ENCODE results near the gene RHBDD3. TPM values are rescaled to one million over a fixed set of nuclear protein-coding genes. Genes with fewer than 3 reads are reported as not detected.

The RHBDD3 gene
- total RNA-seq, 1 donor from 2014 or later: 24.1 TPM

DNA sequence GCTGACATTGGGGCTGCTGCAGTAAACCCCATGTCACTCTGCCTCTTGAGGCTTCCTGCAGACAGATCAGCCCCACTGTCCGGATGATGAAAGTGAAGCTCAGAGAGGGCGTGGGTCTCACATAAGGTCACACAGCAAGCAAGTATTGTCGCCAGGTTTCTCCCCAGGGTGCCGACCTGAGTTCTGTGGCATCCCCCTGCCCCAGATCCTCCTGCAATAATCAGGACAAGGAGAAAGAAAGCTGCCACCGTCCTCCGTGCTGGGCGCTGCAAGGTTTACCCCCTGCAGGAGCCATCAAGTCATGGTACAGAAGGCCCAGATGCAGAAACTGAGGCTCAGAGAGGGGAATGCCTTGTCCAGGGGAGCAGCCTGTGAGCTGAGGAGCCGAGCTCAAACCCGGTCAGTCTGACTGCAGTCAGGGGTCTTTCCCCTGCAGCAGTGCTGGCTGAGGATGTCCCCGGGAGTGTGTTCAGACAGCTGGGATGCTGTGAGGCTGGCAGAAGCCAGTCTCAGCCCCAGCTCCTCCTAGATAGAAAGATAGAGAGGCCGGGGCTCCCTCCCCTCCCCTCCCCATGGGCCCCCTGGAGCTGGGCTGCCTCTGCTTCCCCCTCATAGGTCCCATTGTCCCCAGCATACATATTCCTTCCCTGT, 48.9 kb downstream of the RHBDD3 start:
- no peak for DNase-seq (ENCODE audit: low spot score)

GRCh38 chr22:29217827-29218757, 49.7 kb downstream of the RHBDD3 start:
- no peak for DNase-seq (ENCODE audit: low spot score)

- no peak for DNase-seq (ENCODE audit: low spot score)
These were observed 50.7 kb downstream of the RHBDD3 start for GRCh38 chr22:29216873-29217666.

GRCh38 chr22:29216011-29216872, 51.5 kb downstream of the RHBDD3 start:
- no peak for DNase-seq (ENCODE audit: low spot score)

GRCh38 chr22:29215012-29215860, 52.5 kb downstream of the RHBDD3 start:
- DNase-seq (ENCODE audit: low spot score): no peak

GRCh38 chr22:29214232-29214631, 53.5 kb downstream of the RHBDD3 start:
- DNase-seq (ENCODE audit: low spot score): no peak

DNA sequence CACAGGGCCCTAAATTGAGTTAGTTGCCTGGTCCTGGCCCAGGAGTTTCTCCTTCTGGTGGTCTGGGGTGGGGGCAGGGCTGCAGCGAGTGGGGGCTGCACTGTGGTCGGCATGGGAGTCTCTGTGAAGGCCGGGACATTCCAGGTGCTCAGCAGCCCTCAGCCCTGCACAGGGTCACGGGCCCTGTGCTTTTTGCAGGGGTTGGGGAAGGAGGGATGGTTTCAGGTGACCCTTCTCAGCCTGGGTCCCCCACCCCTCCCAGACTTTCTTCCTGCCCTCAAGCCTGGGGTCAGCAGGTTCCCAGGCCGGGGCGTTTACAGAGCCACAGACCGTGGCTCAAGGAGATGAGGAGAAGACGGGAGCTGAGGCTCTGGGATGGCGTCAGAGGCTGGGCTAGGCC, 54.3 kb downstream of the RHBDD3 start:
- DNase-seq (ENCODE audit: low spot score): no peak

- no peak for DNase-seq (ENCODE audit: low spot score)
These were observed 55.0 kb downstream of the RHBDD3 start for GRCh38 chr22:29212743-29213142.

GRCh38 chr22:29211466-29211865, 56.3 kb downstream of the RHBDD3 start:
- DNase-seq (ENCODE audit: low spot score): no peak

GRCh38 chr22:29211066-29211465, 56.7 kb downstream of the RHBDD3 start:
- no peak for DNase-seq (ENCODE audit: low spot score)

Other genes starting within 250 kb of the RHBDD3 start
- not detected for gene C22orf31, start 206.2 kb downstream of the RHBDD3 start, total RNA-seq (ENCODE audit: insufficient read depth, low replicate concordance)
- 14.0 TPM for gene KREMEN1, start 194.9 kb downstream of the RHBDD3 start, total RNA-seq (ENCODE audit: insufficient read depth, low replicate concordance)
- gene EMID1, start 62.1 kb downstream of the RHBDD3 start, total RNA-seq (ENCODE audit: insufficient read depth, low replicate concordance): 8.2 TPM
- 125 TPM for gene EWSR1, start 287 bp upstream of the RHBDD3 start, total RNA-seq (ENCODE audit: insufficient read depth, low replicate concordance)
- 1.7 TPM for gene GAS2L1, start 38.7 kb upstream of the RHBDD3 start, total RNA-seq (ENCODE audit: insufficient read depth, low replicate concordance)
- gene RASL10A, start 47.7 kb upstream of the RHBDD3 start, total RNA-seq (ENCODE audit: insufficient read depth, low replicate concordance): not detected
- gene AP1B1, start 120.6 kb upstream of the RHBDD3 start, total RNA-seq (ENCODE audit: insufficient read depth, low replicate concordance): 30.8 TPM
- gene RFPL1, start 170.6 kb upstream of the RHBDD3 start, total RNA-seq (ENCODE audit: insufficient read depth, low replicate concordance): 1.4 TPM
- gene NEFH, start 212.2 kb upstream of the RHBDD3 start, total RNA-seq (ENCODE audit: insufficient read depth, low replicate concordance): 0.72 TPM

Data from umbilical cord (tissue), 2 donors.